ENCODE data around the gene NPPC. TPM values are rescaled to one million over a fixed set of nuclear protein-coding genes. Genes with fewer than 3 reads are reported as not detected.
"Not testable (repeated sequence)": the region's sequence is repeated elsewhere in the genome, so short reads cannot be mapped to it uniquely, and the experiment has no call there.

Gene NPPC
- total RNA-seq, 1 experiment from 2014 or later, result not detected

- DNase-seq, result no peak
- no peak for TF ChIP-seq CTCF (IDR thresholded peaks at IDR 0.05; ENCODE audit: unreplicated experiment)
- no TSS peak for BruUV-seq (replicated peaks)
- intact Hi-C loops (cut with micrococcal nuclease; ENCODE audit: unreplicated experiment), result no loop called here
- H3K27ac Mint-ChIP-seq (ENCODE audit: unreplicated experiment), result no peak overlapping the region
- peaks cover 92% of the 10 kb centered on the region for H3K27me3 Mint-ChIP-seq (ENCODE audit: unreplicated experiment)
- CTCF ChIA-PET, result no interaction called here
- no peaks in the 10 kb centered on the region for H3K36me3 Mint-ChIP-seq (ENCODE audit: insufficient read depth, unreplicated experiment)
- H3K4me3 Mint-ChIP-seq (ENCODE audit: low read depth, unreplicated experiment), result no peak overlapping the region
- no peaks in the 10 kb centered on the region for H3K4me1 Mint-ChIP-seq (ENCODE audit: low read depth, unreplicated experiment)
- H3K9me3 Mint-ChIP-seq (ENCODE audit: low read depth, unreplicated experiment), result no peaks in the 10 kb centered on the region
Observed at GRCh38 chr2:231914077-231914690, 12.0 kb downstream of the NPPC start.

- Mint-ChIP-seq H3K9me3 (ENCODE audit: low read depth, unreplicated experiment) (no peaks in the 10 kb centered on the region), H3K27me3 (ENCODE audit: unreplicated experiment) (peaks cover 77% of the 10 kb centered on the region), H3K4me3 (ENCODE audit: low read depth, unreplicated experiment) (no peak overlapping the region), H3K4me1 (ENCODE audit: low read depth, unreplicated experiment) (no peaks in the 10 kb centered on the region), H3K36me3 (ENCODE audit: insufficient read depth, unreplicated experiment) (no peaks in the 10 kb centered on the region), H3K27ac (ENCODE audit: unreplicated experiment) (no peak overlapping the region)
- no peak for TF ChIP-seq CTCF (IDR thresholded peaks at IDR 0.05; ENCODE audit: unreplicated experiment)
- CTCF ChIA-PET, result interaction anchor here (0.6 kb wide), 1 partner anchor 212 kb away, joined by 3 read pairs; no protein-coding TSS in a partner anchor
- BruUV-seq (replicated peaks), result no TSS peak
- no peak for DNase-seq
- intact Hi-C loops (cut with micrococcal nuclease; ENCODE audit: unreplicated experiment), result no loop called here
Observed at GRCh38 chr2:231911381-231911780, 14.8 kb downstream of the NPPC start.

GRCh38 chr2:231910771-231911170, 15.4 kb downstream of the NPPC start:
- peaks cover 72% of the 10 kb centered on the region for H3K27me3 Mint-ChIP-seq (ENCODE audit: unreplicated experiment)
- intact Hi-C loops (cut with micrococcal nuclease; ENCODE audit: unreplicated experiment), result no loop called here
- CTCF ChIA-PET, result interaction anchor here (0.6 kb wide), 2 partner anchors 212 to 1793 kb away, joined by 3 to 4 read pairs; no protein-coding TSS in a partner anchor
- no peaks in the 10 kb centered on the region for H3K9me3 Mint-ChIP-seq (ENCODE audit: low read depth, unreplicated experiment)
- no peaks in the 10 kb centered on the region for H3K36me3 Mint-ChIP-seq (ENCODE audit: insufficient read depth, unreplicated experiment)
- H3K4me3 Mint-ChIP-seq (ENCODE audit: low read depth, unreplicated experiment), result no peak overlapping the region
- H3K4me1 Mint-ChIP-seq (ENCODE audit: low read depth, unreplicated experiment), result no peaks in the 10 kb centered on the region
- no peak for DNase-seq
- no peak for TF ChIP-seq CTCF (IDR thresholded peaks at IDR 0.05; ENCODE audit: unreplicated experiment)
- no TSS peak for BruUV-seq (replicated peaks)
- H3K27ac Mint-ChIP-seq (ENCODE audit: unreplicated experiment), result no peak overlapping the region

- H3K4me1 Mint-ChIP-seq (ENCODE audit: low read depth, unreplicated experiment); intact Hi-C loops (cut with micrococcal nuclease; ENCODE audit: unreplicated experiment); H3K36me3 Mint-ChIP-seq (ENCODE audit: insufficient read depth, unreplicated experiment); DNase-seq; BruUV-seq (replicated peaks); H3K4me3 Mint-ChIP-seq (ENCODE audit: low read depth, unreplicated experiment); H3K9me3 Mint-ChIP-seq (ENCODE audit: low read depth, unreplicated experiment); H3K27ac Mint-ChIP-seq (ENCODE audit: unreplicated experiment): not testable (repeated sequence)
- CTCF ChIA-PET, result interaction anchor here (0.6 kb wide), 1 partner anchor 1794 kb away, joined by 4 read pairs; no protein-coding TSS in a partner anchor
- peaks cover 68% of the 10 kb centered on the region for H3K27me3 Mint-ChIP-seq (ENCODE audit: unreplicated experiment)
Observed at GRCh38 chr2:231910161-231910560, 16.0 kb downstream of the NPPC start.

- no peak overlapping the region for H3K27ac Mint-ChIP-seq (ENCODE audit: unreplicated experiment)
- H3K9me3 Mint-ChIP-seq (ENCODE audit: low read depth, unreplicated experiment), result no peaks in the 10 kb centered on the region
- peaks cover 3% of the 10 kb centered on the region for H3K36me3 Mint-ChIP-seq (ENCODE audit: insufficient read depth, unreplicated experiment)
- no TSS peak for BruUV-seq (replicated peaks)
- no peak for DNase-seq
- TF ChIP-seq CTCF (IDR thresholded peaks at IDR 0.05; ENCODE audit: unreplicated experiment), result no peak
- intact Hi-C loops (cut with micrococcal nuclease; ENCODE audit: unreplicated experiment), result loop anchor here (5.0 kb wide), 2 partner anchors 233 to 613 kb away; partner anchors contain the start of gene PRSS56
- CTCF ChIA-PET, result no interaction called here
- H3K4me1 Mint-ChIP-seq (ENCODE audit: low read depth, unreplicated experiment), result no peaks in the 10 kb centered on the region
- peaks cover 62% of the 10 kb centered on the region for H3K27me3 Mint-ChIP-seq (ENCODE audit: unreplicated experiment)
- no peak overlapping the region for H3K4me3 Mint-ChIP-seq (ENCODE audit: low read depth, unreplicated experiment)
Observed at GRCh38 chr2:231909631-231910030, 16.6 kb downstream of the NPPC start.

Data from Calu3 (cell line).